SU-DHL-6 (cell line): ENCODE results near the gene TPK1.

Experiments
- H2AFZ ChIP-seq: fragments of 200-600 bp; sonication (generic); 2 replicates; pipeline ENCODE4 v1.6.1; 2014; ENCODE audit warnings: low read depth, mild to moderate bottlenecking, moderate library complexity, mixed read lengths, antibody characterized with exemption, low read length; ENCODE audit not compliant: severe bottlenecking
- H3F3A ChIP-seq: fragments of 200-600 bp; shearing (Covaris generic); 2 replicates; pipeline ENCODE4 v1.6.0; 2016; ENCODE audit warnings: antibody characterized with exemption, mild to moderate bottlenecking; ENCODE audit not compliant: insufficient read depth
- H3K27ac ChIP-seq: fragments of 200-600 bp; sonication (generic); 2 replicates; pipeline ENCODE4 v1.5.1; 2016; ENCODE audit warnings: low read depth, mild to moderate bottlenecking, low read length, moderate library complexity, mixed read lengths
- H3K27me3 ChIP-seq: fragments of 200-600 bp; sonication (generic), shearing (Covaris generic); 2 replicates; pipeline ENCODE4 v1.6.0; 2014; ENCODE audit warnings: mild to moderate bottlenecking, low read length
- H3K36me3 ChIP-seq: fragments of 200-600 bp; sonication (generic); 2 replicates; pipeline ENCODE4 v1.6.1; 2014; ENCODE audit warnings: mild to moderate bottlenecking, low read length, mixed read lengths
- H3K4me2 ChIP-seq: fragments of 300-600, 200-600 bp; shearing (Covaris generic), sonication (generic); 2 replicates; pipeline ENCODE4 v1.6.0; 2014; ENCODE audit warnings: low read length, low read depth, mild to moderate bottlenecking; ENCODE audit not compliant: poor library complexity, severe bottlenecking
- H3K4me3 ChIP-seq: fragments of 200-600 bp; sonication (generic); 2 replicates; pipeline ENCODE4 v1.5.1; 2014; ENCODE audit warnings: antibody characterized with exemption, low read length, mild to moderate bottlenecking, mixed read lengths; ENCODE audit not compliant: insufficient read depth, poor library complexity, severe bottlenecking
- H3K79me2 ChIP-seq: fragments of 200-600 bp; sonication (generic); 2 replicates; pipeline ENCODE4 v1.6.1; 2014; ENCODE audit warnings: mild to moderate bottlenecking, low read length, moderate library complexity; ENCODE audit not compliant: insufficient read depth
- H3K9ac ChIP-seq: fragments of 200-600 bp; sonication (generic); 2 replicates; pipeline ENCODE4 v1.7.0; 2014; ENCODE audit warnings: mild to moderate bottlenecking, low read length
- H3K9me2 ChIP-seq: fragments of 200-600 bp; sonication (generic); replicated peaks from 2 replicates; pipeline ENCODE4 v1.6.1; 2014; ENCODE audit warnings: low read length; ENCODE audit not compliant: insufficient read depth
- H3K9me3 ChIP-seq: fragments of 200-600 bp; sonication (generic); 2 replicates; pipeline ENCODE4 v1.6.1; 2014; ENCODE audit warnings: low read length, mixed read lengths; ENCODE audit not compliant: insufficient read depth
- H4K20me1 ChIP-seq: fragments of 200-600 bp; sonication (generic); 2 replicates; pipeline ENCODE4 v1.6.1; 2014; ENCODE audit warnings: low read depth, mild to moderate bottlenecking, antibody characterized with exemption, low read length, moderate library complexity, mixed read lengths
- CTCF ChIP-seq: fragments of 200-600 bp; sonication (generic); IDR thresholded peaks from one replicate; pipeline ENCODE4 v1.5.1; 2017; ENCODE audit warnings: antibody characterized with exemption, mild to moderate bottlenecking, low read length, moderate library complexity; ENCODE audit not compliant: insufficient read depth, poor library complexity, severe bottlenecking
- EZH2phosphoT487 ChIP-seq: fragments of 200-600 bp; sonication (generic), shearing (Covaris generic); conservative IDR thresholded peaks from 2 replicates; pipeline ENCODE4 v1.6.1; 2018; ENCODE audit warnings: mild to moderate bottlenecking, antibody characterized with exemption, low read length, moderate library complexity, mixed read lengths

The TPK1 gene

GRCh38 chr7:144735505-144736276, 100.2 kb downstream of the TPK1 start:
- no peaks in the 10 kb centered on the region for H4K20me1 ChIP-seq
- no peaks in the 10 kb centered on the region for H3F3A ChIP-seq
- H3K27ac ChIP-seq = no peak overlapping the region
- H3K4me2 ChIP-seq = no peak overlapping the region
- no peak overlapping the region for H2AFZ ChIP-seq
- H3K4me3 ChIP-seq = no peak overlapping the region
- no peaks in the 10 kb centered on the region; the same call in 1 of the 2 replicates for H3K27me3 ChIP-seq
- no peaks in the 10 kb centered on the region for H3K9me2 ChIP-seq
- H3K9ac ChIP-seq = no peak overlapping the region
- TF ChIP-seq EZH2phosphoT487 (no peak), CTCF (no peak)
- no peaks in the 10 kb centered on the region for H3K9me3 ChIP-seq
- no peaks in the 10 kb centered on the region for H3K36me3 ChIP-seq
- no peaks in the 10 kb centered on the region for H3K79me2 ChIP-seq

- Histone ChIP-seq H3K9me2 (no peaks in the 10 kb centered on the region), H3K4me3 (no peak overlapping the region), H3K4me2 (no peak overlapping the region), H3K9ac (no peak overlapping the region), H4K20me1 (no peaks in the 10 kb centered on the region), H3K9me3 (no peaks in the 10 kb centered on the region), H3K36me3 (no peaks in the 10 kb centered on the region), H3F3A (no peaks in the 10 kb centered on the region), H2AFZ (no peak overlapping the region), H3K27me3 (no peaks in the 10 kb centered on the region; the same call in 1 of the 2 replicates), H3K79me2 (no peaks in the 10 kb centered on the region), H3K27ac (no peak overlapping the region)
- TF ChIP-seq EZH2phosphoT487 (no peak), CTCF (no peak)
Measured at GRCh38 chr7:144731661-144732351, 104.0 kb downstream of the TPK1 start.

GRCh38 chr7:144730224-144730623, 105.6 kb downstream of the TPK1 start:
- no peaks in the 10 kb centered on the region for H3K9me3 ChIP-seq
- TF ChIP-seq CTCF (no peak), EZH2phosphoT487 (no peak)
- H3F3A ChIP-seq = no peaks in the 10 kb centered on the region
- no peak overlapping the region for H3K27ac ChIP-seq
- no peaks in the 10 kb centered on the region; the same call in 1 of the 2 replicates for H3K27me3 ChIP-seq
- no peak overlapping the region for H2AFZ ChIP-seq
- no peaks in the 10 kb centered on the region for H3K9me2 ChIP-seq
- no peak overlapping the region for H3K9ac ChIP-seq
- H3K36me3 ChIP-seq = no peaks in the 10 kb centered on the region
- H3K4me2 ChIP-seq = no peak overlapping the region
- H3K79me2 ChIP-seq = no peaks in the 10 kb centered on the region
- H4K20me1 ChIP-seq = no peaks in the 10 kb centered on the region
- no peak overlapping the region for H3K4me3 ChIP-seq
